Activated CD8-positive, alpha-beta T cell treated with anti-CD3 and anti-CD28 coated beads for 36 hours (primary cell): ENCODE results near the gene MYO5B. TPM values are rescaled to one million over a fixed set of nuclear protein-coding genes. Genes with fewer than 3 reads are reported as not detected.

Source experiments
- ATAC-seq: fragments of 200-7000 bp; cut with Tn5 transposase; one replicate; pipeline ENCODE4 v1.10.0; 2021; ENCODE audit warnings: mild to moderate bottlenecking, moderate library complexity
- CTCF ChIA-PET: fragments of 350-600 bp; sonication (Branson Sonifier 250); formaldehyde crosslinking; loops from one replicate; lab custom pipeline; 2021; ENCODE audit warnings: antibody characterized with exemption; lab: Charles Lee
- POLR2A ChIA-PET: fragments of 350-600 bp; sonication (Branson Sonifier 250); formaldehyde crosslinking; loops from one replicate; lab custom pipeline; 2021; ENCODE audit warnings: antibody characterized with exemption; lab: Charles Lee
- DNase-seq: peaks from one replicate; pipeline ENCODE4 v3.0.0-alpha.2; 2020
- H3K27ac Mint-ChIP-seq: one replicate; pipeline ENCODE4 v1.8.0; 2021; ENCODE audit warnings: mild to moderate bottlenecking, mixed read lengths
- H3K27me3 Mint-ChIP-seq: one replicate; pipeline ENCODE4 v1.8.0; 2021; ENCODE audit warnings: mixed read lengths
- H3K36me3 Mint-ChIP-seq: one replicate; pipeline ENCODE4 v1.8.0; 2021; ENCODE audit warnings: low read depth, mixed read lengths
- H3K4me1 Mint-ChIP-seq: one replicate; pipeline ENCODE4 v1.8.0; 2021; ENCODE audit warnings: low read depth, mixed read lengths
- H3K4me3 Mint-ChIP-seq: one replicate; pipeline ENCODE4 v1.8.0; 2021; ENCODE audit warnings: mild to moderate bottlenecking, moderate library complexity, mixed read lengths
- H3K9me3 Mint-ChIP-seq: one replicate; pipeline ENCODE4 v1.8.0; 2021; ENCODE audit warnings: mixed read lengths
- intact Hi-C: fragments of 100-400 bp; cut with micrococcal nuclease; formaldehyde crosslinking; loops from one replicate; pipeline ENCODE4 v1.10.0; 2022
- total RNA-seq, 2 experiments: library from RNA; stranded (reverse); gene quantifications; one replicate each; pipeline ENCODE4 v1.2.3, GENCODE V29; 2021
- TF ChIP-seq, protein P1 (sequence below): fragments of 200-600 bp; IDR thresholded peaks from one replicate; pipeline ENCODE4 v1.8.0; 2022; ENCODE audit warnings: antibody characterized with exemption, mild to moderate bottlenecking

MYO5B gene
- total RNA-seq, 2 experiments from 2014 or later, result 0.09 TPM; not detected in 1

GRCh38 chr18:50006470-50007046, 188.4 kb downstream of the MYO5B start:
- TF ChIP-seq, protein P1, sequence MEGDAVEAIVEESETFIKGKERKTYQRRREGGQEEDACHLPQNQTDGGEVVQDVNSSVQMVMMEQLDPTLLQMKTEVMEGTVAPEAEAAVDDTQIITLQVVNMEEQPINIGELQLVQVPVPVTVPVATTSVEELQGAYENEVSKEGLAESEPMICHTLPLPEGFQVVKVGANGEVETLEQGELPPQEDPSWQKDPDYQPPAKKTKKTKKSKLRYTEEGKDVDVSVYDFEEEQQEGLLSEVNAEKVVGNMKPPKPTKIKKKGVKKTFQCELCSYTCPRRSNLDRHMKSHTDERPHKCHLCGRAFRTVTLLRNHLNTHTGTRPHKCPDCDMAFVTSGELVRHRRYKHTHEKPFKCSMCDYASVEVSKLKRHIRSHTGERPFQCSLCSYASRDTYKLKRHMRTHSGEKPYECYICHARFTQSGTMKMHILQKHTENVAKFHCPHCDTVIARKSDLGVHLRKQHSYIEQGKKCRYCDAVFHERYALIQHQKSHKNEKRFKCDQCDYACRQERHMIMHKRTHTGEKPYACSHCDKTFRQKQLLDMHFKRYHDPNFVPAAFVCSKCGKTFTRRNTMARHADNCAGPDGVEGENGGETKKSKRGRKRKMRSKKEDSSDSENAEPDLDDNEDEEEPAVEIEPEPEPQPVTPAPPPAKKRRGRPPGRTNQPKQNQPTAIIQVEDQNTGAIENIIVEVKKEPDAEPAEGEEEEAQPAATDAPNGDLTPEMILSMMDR, result no peak
- Mint-ChIP-seq H3K9me3 (no peaks in the 10 kb centered on the region), H3K36me3 (no peaks in the 10 kb centered on the region), H3K27me3 (peaks cover 4% of the 10 kb centered on the region), H3K4me1 (no peaks in the 10 kb centered on the region), H3K27ac (no peak overlapping the region), H3K4me3 (no peak overlapping the region)
- intact Hi-C loops, result no loop called here
- ChIA-PET POLR2A (interaction anchor here (1.5 kb wide), 1 partner anchor 12 kb away, joined by 4 read pairs; no protein-coding TSS in a partner anchor), CTCF (interaction anchor here (2.1 kb wide), 1 partner anchor 351 kb away, joined by 5 read pairs; no protein-coding TSS in a partner anchor)
- DNase-seq, result no peak
- peak; percentile 17 for ATAC-seq

DNA sequence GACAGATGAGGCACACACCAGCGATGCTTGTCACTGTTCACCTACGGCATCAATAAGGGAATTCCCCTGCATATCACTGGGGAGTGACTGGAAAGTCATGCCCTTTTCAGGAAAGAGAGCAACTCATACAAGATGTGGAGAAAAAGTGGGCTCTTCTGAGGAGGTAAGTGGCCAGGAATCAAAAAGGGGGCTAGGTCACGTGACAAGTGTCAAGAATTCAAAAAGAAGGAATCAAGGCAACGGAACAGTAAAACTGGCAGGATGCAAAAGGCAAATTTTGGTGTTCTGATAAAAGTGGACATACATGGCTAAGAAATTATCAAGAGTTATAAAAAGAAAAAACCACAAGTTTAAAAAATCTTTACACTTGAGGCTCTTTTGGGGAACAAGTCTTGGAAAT, 190.9 kb downstream of the MYO5B start:
- H3K9me3 Mint-ChIP-seq, result no peaks in the 10 kb centered on the region
- H3K27me3 Mint-ChIP-seq, result peaks cover 4% of the 10 kb centered on the region
- TF ChIP-seq, protein P1, result no peak
- no peaks in the 10 kb centered on the region for H3K36me3 Mint-ChIP-seq
- ChIA-PET POLR2A (no interaction called here), CTCF (interaction anchor here (1.1 kb wide), 1 partner anchor 191 kb away, joined by 3 read pairs; the partner anchor contains the start of gene MYO5B)
- ATAC-seq (no peak), DNase-seq (no peak)
- intact Hi-C loops, result no loop called here
- H3K4me3 Mint-ChIP-seq, result no peak overlapping the region
- no peaks in the 10 kb centered on the region for H3K4me1 Mint-ChIP-seq
- H3K27ac Mint-ChIP-seq, result no peak overlapping the region

GRCh38 chr18:50002781-50003180, 192.2 kb downstream of the MYO5B start:
- DNase-seq (no peak), ATAC-seq (no peak)
- H3K4me1 Mint-ChIP-seq, result no peaks in the 10 kb centered on the region
- intact Hi-C loops, result no loop called here
- H3K27ac Mint-ChIP-seq, result no peak overlapping the region
- ChIA-PET CTCF (interaction anchor here (1.0 kb wide), 1 partner anchor 354 kb away, joined by 3 read pairs; no protein-coding TSS in a partner anchor), POLR2A (no interaction called here)
- H3K9me3 Mint-ChIP-seq, result no peaks in the 10 kb centered on the region
- TF ChIP-seq, protein P1, result no peak
- peaks cover 4% of the 10 kb centered on the region for H3K27me3 Mint-ChIP-seq
- H3K36me3 Mint-ChIP-seq, result no peaks in the 10 kb centered on the region
- H3K4me3 Mint-ChIP-seq, result no peak overlapping the region

DNA sequence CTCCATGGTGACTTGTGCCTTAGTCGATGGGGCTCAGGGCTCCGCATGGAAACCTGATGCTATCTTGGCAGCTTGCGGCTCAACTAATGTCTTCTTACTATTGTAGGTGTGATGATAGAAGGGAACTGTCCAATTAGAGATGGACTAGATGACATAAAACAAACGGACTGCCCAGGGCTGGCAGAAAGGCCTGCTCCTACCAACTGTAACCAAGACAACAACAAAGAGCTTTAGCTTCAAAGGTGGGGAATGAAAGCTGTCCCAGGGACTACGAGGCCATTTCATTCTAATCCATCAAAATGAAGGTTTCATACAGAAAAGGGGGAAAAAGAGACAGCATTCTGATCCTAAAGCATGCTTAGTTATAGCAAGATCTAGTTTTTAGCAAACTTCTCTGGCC, 194.7 kb downstream of the MYO5B start:
- TF ChIP-seq, protein P1, result no peak
- ATAC-seq (no peak), DNase-seq (no peak)
- Mint-ChIP-seq H3K4me3 (no peak overlapping the region), H3K36me3 (no peaks in the 10 kb centered on the region), H3K9me3 (no peaks in the 10 kb centered on the region), H3K27ac (no peak overlapping the region), H3K4me1 (no peaks in the 10 kb centered on the region), H3K27me3 (peaks cover 3% of the 10 kb centered on the region)
- intact Hi-C loops, result no loop called here
- CTCF ChIA-PET, result no interaction called here
- POLR2A ChIA-PET, result no interaction called here

DNA sequence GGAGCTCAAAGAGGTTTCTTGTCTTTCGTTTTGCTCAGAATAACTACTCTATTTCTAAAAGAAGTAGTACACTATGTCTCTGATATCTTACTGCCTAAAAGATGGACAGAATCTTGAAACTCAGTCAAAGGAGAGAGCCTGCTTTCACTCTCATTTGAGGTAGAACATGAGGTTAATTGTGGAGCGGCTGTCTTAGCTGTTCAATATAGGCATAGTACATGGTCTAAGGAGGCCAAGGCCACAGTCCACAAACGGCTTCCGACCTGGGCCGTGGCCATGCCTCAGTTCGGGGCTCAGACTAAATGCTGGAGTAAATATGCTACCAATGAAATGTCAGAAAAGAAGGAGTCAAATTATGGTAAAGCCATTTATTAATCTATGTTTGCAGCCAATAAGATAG, 195.8 kb downstream of the MYO5B start:
- ChIA-PET CTCF (no interaction called here), POLR2A (no interaction called here)
- ATAC-seq, result no peak
- TF ChIP-seq, protein P1, result no peak
- no peaks in the 10 kb centered on the region for H3K9me3 Mint-ChIP-seq
- H3K36me3 Mint-ChIP-seq, result no peaks in the 10 kb centered on the region
- peaks cover 3% of the 10 kb centered on the region for H3K27me3 Mint-ChIP-seq
- no peak overlapping the region for H3K27ac Mint-ChIP-seq
- no peak overlapping the region for H3K4me3 Mint-ChIP-seq
- intact Hi-C loops, result no loop called here
- no peak for DNase-seq
- H3K4me1 Mint-ChIP-seq, result no peaks in the 10 kb centered on the region
